Right lobe of liver (tissue), 6 donors: Measurements from ENCODE around the gene PACS2. TPM values are rescaled to one million over a fixed set of nuclear protein-coding genes. Genes with fewer than 3 reads are reported as not detected.

Experiments
- ATAC-seq, 4 donors: fragments of 200-7000 bp; cut with Tn5 transposase; one replicate each; pipeline ENCODE4 v1.9.1; 2020; ENCODE audit warnings: mild to moderate bottlenecking in 4 of 4, moderate library complexity in 4 of 4
- DNase-seq, 3 donors: peaks; one replicate each; pipeline ENCODE4 v3.0.0-alpha.2; 2020
- H3K27ac ChIP-seq, 3 donors: fragments of 200-600 bp; one replicate each; pipeline ENCODE4 v1.8.0; 2022
- H3K27me3 ChIP-seq, 2 donors: fragments of 200-600 bp; one replicate each; pipeline ENCODE4 v1.8.0; 2022
- H3K36me3 ChIP-seq, 4 donors: fragments of 200-600 bp; sonication (generic) in 1 of 4; one replicate each; pipeline versions ENCODE4 v1.5.1 to v1.8.0; 2017 to 2022; ENCODE audit warnings: control low read depth in 1 of 4
- H3K4me1 ChIP-seq, 4 donors: fragments of 200-600 bp; sonication (generic) in 1 of 4; one replicate each; pipeline versions ENCODE4 v1.5.1 to v1.8.0; 2017 to 2022; ENCODE audit warnings: control low read depth in 1 of 4
- H3K4me3 ChIP-seq, 3 donors: fragments of 200-600 bp; one replicate each; pipeline ENCODE4 v1.8.0; 2022
- H3K9me3 ChIP-seq, 4 donors: fragments of 200-600 bp; sonication (generic) in 1 of 4; one replicate each; pipeline versions ENCODE4 v1.5.1 to v1.8.0; 2017 to 2022; ENCODE audit warnings: control low read depth in 1 of 4
- CTCF ChIP-seq, 4 donors: fragments of 200-600 bp in 3 of 4; fragments of 450-650 bp in 1 of 4; IDR thresholded peaks; one replicate each; pipeline versions ENCODE4 v1.5.1 to v1.8.0; 2016 to 2022; ENCODE audit warnings: antibody characterized with exemption in 4 of 4, mild to moderate bottlenecking in 2 of 4
- POLR2A ChIP-seq: fragments of 450-650 bp; IDR thresholded peaks from one replicate; pipeline ENCODE4 v1.6.1; 2017; ENCODE audit warnings: antibody characterized with exemption, mild to moderate bottlenecking
- WGBS: methylation state at CpG from one replicate; pipeline ENCODE4 v1.1.6; 2018; ENCODE audit warnings: low coverage, low lambda C conversion rate; ENCODE audit not compliant: insufficient coverage; ENCODE audit errors: missing lambda C conversion rate; 5-methylcytosine and 5-hydroxymethylcytosine counted together
- intact Hi-C, 2 donors: fragments of 100-400 bp; cut with DNase I; formaldehyde crosslinking; loops; one replicate each; pipeline versions ENCODE4 v1.11.2 to v1.14.1; 2022
- total RNA-seq, 6 experiments: library from RNA; depleted of rRNA in 2 of 6; stranded (reverse); fragments of >200 nt in 2 of 6; fragmentation: NEBNext Ultra II Directional in 3 of 6; extraction: Animal tissue kit (Norgen Biotek cat#: 25700) in 3 of 6; gene quantifications; one replicate each; pipeline versions ENCODE4 v1.1.0 to v1.2.4, GENCODE V29; 2016 to 2023
- donor health status: DM: no; HTN: yes; CAD: no.
- donor health status: DM: no; HTN: no; CAD: no.
- donor health status: DM: no; HTN: no; CAD: no.
- donor health status: DM: no; HTN: yes; CAD: no.
- donor health status: DM: no; HTN: yes; CAD: no.

The PACS2 gene
- total RNA-seq, 6 experiments from 2014 or later, result 19.8 to 26.7 (median 21.5) TPM

DNA sequence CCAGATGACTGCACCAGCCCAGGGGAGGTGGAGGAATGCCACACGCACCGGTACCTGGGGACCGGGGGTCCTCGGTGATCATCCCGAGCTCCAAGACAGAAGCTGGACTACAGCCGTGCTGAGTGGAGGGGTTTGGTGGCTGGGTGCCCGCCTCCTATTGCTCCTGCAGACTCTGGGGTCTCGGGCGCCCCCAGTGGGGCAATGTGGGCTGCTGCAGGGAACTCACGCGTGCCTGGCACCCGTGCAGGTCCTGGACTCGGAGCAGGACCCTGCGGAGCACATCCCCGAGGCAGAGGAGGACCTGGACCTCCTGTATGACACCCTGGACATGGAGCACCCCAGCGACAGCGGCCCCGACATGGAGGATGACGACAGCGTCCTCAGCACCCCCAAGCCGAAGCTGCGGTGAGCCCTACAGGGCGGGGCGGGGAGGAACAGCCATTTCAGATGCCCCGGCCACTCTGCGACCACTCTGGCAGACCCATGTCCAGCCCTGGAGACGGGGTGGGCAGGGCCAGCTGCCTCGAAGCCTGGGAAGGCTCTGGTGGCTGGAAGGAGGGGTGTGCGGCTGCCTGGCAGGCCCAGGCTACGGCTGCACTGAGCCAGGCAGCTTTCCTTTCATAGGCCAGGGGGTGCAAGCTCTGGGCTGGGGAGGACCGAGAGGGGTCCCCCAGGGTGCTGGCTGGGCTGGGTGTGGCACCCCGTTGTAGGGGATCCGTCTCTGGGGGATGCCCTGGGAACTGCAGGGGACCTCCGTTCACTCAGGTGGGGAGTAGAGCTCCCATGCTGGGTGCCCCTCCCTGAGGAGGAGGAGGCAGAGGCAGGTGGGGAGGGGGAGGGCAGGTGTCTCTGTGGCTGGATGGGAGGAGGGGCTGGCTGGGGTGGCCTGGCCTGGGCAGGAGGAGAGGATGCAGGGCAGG lies 62.2 kb downstream of the PACS2 start:
- DNase-seq, result no peak
- no CpG with 5 or more reads among the region's 34 CpGs for WGBS
- no peak for TF ChIP-seq POLR2A
- TF ChIP-seq CTCF (IDR thresholded peaks at IDR 0.05), result no peak
- intact Hi-C loops, result loop anchor here in 1 of 2 donors (10.0 kb wide), 1 partner anchor 148 kb away; the partner anchor contains the start of gene TMEM121
- Histone ChIP-seq H3K4me3 (no peak overlapping the region), H3K27me3 (no peaks in the 10 kb centered on the region), H3K36me3 (no peaks in the 10 kb centered on the region), H3K9me3 (no peaks in the 10 kb centered on the region), H3K27ac (no peak overlapping the region), H3K4me1 (no peaks in the 10 kb centered on the region)
- ATAC-seq, result no peak

DNA sequence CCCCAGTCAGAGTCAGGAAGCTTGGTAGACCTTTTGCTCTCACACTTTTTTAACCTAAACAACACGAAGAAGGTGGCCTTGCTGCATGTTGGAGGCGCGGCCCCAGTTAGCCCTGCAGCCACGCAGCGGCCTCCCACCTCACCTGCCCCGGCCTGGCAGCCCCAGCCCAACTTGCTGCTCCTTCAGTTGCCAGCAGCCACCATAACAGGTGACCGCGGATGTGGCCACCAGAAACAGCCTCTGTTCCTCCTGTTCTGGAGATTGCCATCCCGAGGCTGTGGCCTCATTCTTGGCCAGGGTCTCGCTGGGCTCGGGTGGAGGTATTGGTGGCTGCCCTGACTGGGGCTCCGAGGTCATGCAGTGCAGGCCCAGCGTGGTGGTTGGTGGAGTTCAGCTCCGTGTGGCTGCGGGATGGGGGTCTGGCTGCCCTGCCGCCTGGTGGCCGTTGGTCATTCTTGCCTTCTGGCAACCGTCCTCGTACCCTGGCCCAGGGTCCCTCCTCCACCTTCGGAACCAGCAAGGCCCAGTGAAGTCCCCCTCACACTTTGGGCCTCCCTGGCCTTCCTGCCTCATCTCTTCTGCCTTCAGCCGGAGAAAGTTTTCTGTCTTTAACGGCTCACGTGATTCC lies 63.1 kb downstream of the PACS2 start:
- no peak overlapping the region for H3K27ac ChIP-seq
- ATAC-seq (no peak), DNase-seq (no peak)
- intact Hi-C loops, result loop anchor here in 1 of 2 donors (10.0 kb wide), 1 partner anchor 147 kb away; the partner anchor contains the start of gene TMEM121
- TF ChIP-seq CTCF (IDR thresholded peaks at IDR 0.05) (no peak), POLR2A (no peak)
- H3K36me3 ChIP-seq, result no peaks in the 10 kb centered on the region
- H3K27me3 ChIP-seq, result no peaks in the 10 kb centered on the region
- no peak overlapping the region for H3K4me3 ChIP-seq
- H3K9me3 ChIP-seq, result no peaks in the 10 kb centered on the region
- 90% methylated on average over 4 of the region's 23 CpGs for WGBS
- no peaks in the 10 kb centered on the region for H3K4me1 ChIP-seq

DNA sequence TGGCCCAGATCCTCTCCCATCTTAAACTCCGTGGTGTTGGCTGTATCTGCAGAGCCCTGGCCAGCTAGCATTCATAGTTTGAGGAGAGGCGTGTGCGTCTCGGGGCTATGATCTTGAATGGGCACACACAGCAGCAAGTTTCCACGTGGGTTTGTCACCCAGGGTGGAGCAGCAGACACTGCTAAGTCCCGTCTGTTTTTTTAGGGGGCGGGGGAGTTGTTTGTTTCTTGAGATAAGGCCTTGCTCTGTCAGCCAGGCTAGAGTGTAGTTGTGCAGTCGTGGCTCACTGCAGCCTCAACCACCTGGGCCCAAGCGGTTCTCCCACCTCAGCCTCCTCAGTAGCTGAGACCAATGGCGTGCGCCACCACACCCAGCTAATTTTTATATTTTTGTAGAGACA lies 63.7 kb downstream of the PACS2 start:
- no peak for DNase-seq
- no peak overlapping the region for H3K27ac ChIP-seq
- 100% methylated on average over 4 of the region's 11 CpGs for WGBS
- H3K4me1 ChIP-seq, result no peaks in the 10 kb centered on the region
- no peak for ATAC-seq
- no peak overlapping the region for H3K4me3 ChIP-seq
- H3K9me3 ChIP-seq, result no peaks in the 10 kb centered on the region
- TF ChIP-seq CTCF (IDR thresholded peaks at IDR 0.05), result no peak
- no peak for TF ChIP-seq POLR2A
- no peaks in the 10 kb centered on the region for H3K36me3 ChIP-seq
- intact Hi-C loops, result loop anchor here in 1 of 2 donors (10.0 kb wide), 1 partner anchor 147 kb away; the partner anchor contains the start of gene TMEM121
- no peaks in the 10 kb centered on the region for H3K27me3 ChIP-seq

GRCh38 chr14:105378873-105379685 lies 64.5 kb downstream of the PACS2 start:
- Histone ChIP-seq H3K36me3 (no peaks in the 10 kb centered on the region), H3K4me1 (no peaks in the 10 kb centered on the region), H3K4me3 (no peak overlapping the region), H3K27ac (no peak overlapping the region), H3K9me3 (no peaks in the 10 kb centered on the region), H3K27me3 (no peaks in the 10 kb centered on the region)
- 80% methylated on average over 5 of the region's 17 CpGs for WGBS
- TF ChIP-seq CTCF (IDR thresholded peaks at IDR 0.05), result no peak
- TF ChIP-seq POLR2A, result no peak
- intact Hi-C loops, result loop anchor here in 1 of 2 donors (10.0 kb wide), 1 partner anchor 146 kb away; the partner anchor contains the start of gene TMEM121
- DNase-seq (no peak), ATAC-seq (no peak)
